ENCODE measurements around the gene ITPR1. TPM values are rescaled to one million over a fixed set of nuclear protein-coding genes. Genes with fewer than 3 reads are reported as not detected.

ITPR1 gene
- total and polyA plus RNA-seq, 2 of the 4 experiments (the other 2 are of a cell fraction), result 1.8 to 5.7 TPM

GRCh38 chr3:4719046-4719501 is 225.9 kb downstream of the ITPR1 start:
- Histone ChIP-seq H3K9me3 (ENCODE audit: control insufficient read depth, insufficient read depth, low read length) (no peaks in the 10 kb centered on the region), H3K23ac (ENCODE audit: low read depth, low read length) (no peak overlapping the region), H3K27me3 (ENCODE audit: control insufficient read depth, insufficient read depth, low read length) (no peaks in the 10 kb centered on the region), H2BK20ac (ENCODE audit: low read depth, low read length) (no peak overlapping the region), H3K14ac (replicated peaks; ENCODE audit: low read depth, low read length) (no peak overlapping the region), H4K91ac (ENCODE audit: insufficient read depth, low read depth, low read length) (no peak overlapping the region), H4K5ac (ENCODE audit: low read depth, low read length) (no peak overlapping the region), H3K9ac (ENCODE audit: low read depth, low read length) (no peak overlapping the region), H3K36me3 (ENCODE audit: control insufficient read depth, insufficient read depth, low read length) (no peaks in the 10 kb centered on the region), H2BK120ac (ENCODE audit: low read depth, low read length) (no peak overlapping the region), H2AFZ (replicated peaks; ENCODE audit: low read length, poor library complexity) (no peak overlapping the region), H2AK5ac (ENCODE audit: low read depth, low read length) (peak overlapping the region; percentile 5; the same call in 1 of the 2 replicates), H3K18ac (ENCODE audit: low read depth, low read length) (no peak overlapping the region), H3K4me1 (ENCODE audit: control insufficient read depth, insufficient read depth, low read length) (peaks cover 19% of the 10 kb centered on the region), H2BK5ac (ENCODE audit: low read depth, low read length, poor library complexity, severe bottlenecking) (no peak overlapping the region), H3K4me2 (ENCODE audit: low read depth, low read length) (no peak overlapping the region), H3K27ac (ENCODE audit: insufficient read depth, low read length) (no peak overlapping the region), H3K56ac (ENCODE audit: extremely low read depth, insufficient read depth, low read length) (no peak overlapping the region), H3K4me3 (ENCODE audit: insufficient read depth, low read depth, low read length) (no peak overlapping the region), H4K20me1 (ENCODE audit: insufficient read depth, low read length) (no peaks in the 10 kb centered on the region), H4K8ac (ENCODE audit: low read depth in 2 of 2, low read length in 2 of 2) (no peak overlapping the region), H2AK9ac (replicated peaks; ENCODE audit: low read depth, low read length, poor library complexity) (no peak overlapping the region), H3K9me1 (ENCODE audit: insufficient read depth, low read length) (peaks cover 9% of the 10 kb centered on the region; the same call in 1 of the 2 replicates), H3K4ac (ENCODE audit: low read depth, low read length) (0 out of 2 replicates have a peak overlapping the region, but pooled peaks have one; percentile 7), H3K79me1 (ENCODE audit: low read depth in 1 of 2, low read length in 2 of 2) (no peaks in the 10 kb centered on the region), H2BK15ac (ENCODE audit: low read depth, low read length) (no peak overlapping the region)
- ATAC-seq (ENCODE audit: low read depth), result no peak
- 58% methylated on average over 6 of the region's 8 CpGs; no CpG with 5 or more reads in 1 of the 2 experiments for WGBS, 2 experiments (ENCODE audit: extremely low coverage in 2 of 2, insufficient read length in 1 of 2)
- dilution Hi-C loops (cut with HindIII; ENCODE audit: low sequenced_read_pairs, unreplicated experiment), result no loop called here
- peak; percentile 67 for DNase-seq
- BruUV-seq (replicated peaks), result no TSS peak
- POLR2A ChIA-PET (ENCODE audit: unreplicated experiment), result no interaction called here
- intact Hi-C loops (cut with micrococcal nuclease), result no loop called here
- CTCF ChIA-PET, result interaction anchor here (1.0 to 1.5 kb wide), 2 partner anchors 258 to 339 kb away, joined by 4 read pairs; no protein-coding TSS in a partner anchor
- in situ Hi-C loops (cut with MboI; ENCODE audit: low sequenced_read_pairs), result loop anchor here (5.0 to 10.0 kb wide), 3 partner anchors 263 to 333 kb away; no protein-coding TSS in a partner anchor
- TF ChIP-seq NFE2L2 (IDR thresholded peaks at IDR 0.05; ENCODE audit: low read depth, low read length), result no peak
- no peak for TF ChIP-seq CEBPB (IDR thresholded peaks at IDR 0.05; ENCODE audit: low read depth, low read length)
- no peak for TF ChIP-seq USF2 (IDR thresholded peaks at IDR 0.05; ENCODE audit: low read depth, low read length)
- no peak for TF ChIP-seq CTCF (conservative IDR thresholded peaks at IDR 0.05; ENCODE audit: low read depth, low read length)
- no peak for TF ChIP-seq RAD21 (IDR thresholded peaks at IDR 0.05; ENCODE audit: low read length)
- no peak for TF ChIP-seq MXI1 (IDR thresholded peaks at IDR 0.05; ENCODE audit: borderline replicate concordance, low read depth, low read length)
- no peak for TF ChIP-seq ELK1 (IDR thresholded peaks at IDR 0.05; ENCODE audit: borderline replicate concordance, low read depth, low read length)
